Forelimb muscle (tissue), 1 donor: ENCODE results near the gene PPP1R14B. TPM values are rescaled to one million over a fixed set of nuclear protein-coding genes. Genes with fewer than 3 reads are reported as not detected.
A peak's percentile ranks its signal among the peaks of the same experiment; 100 is the strongest.

Experiments used
- DNase-seq: peaks from one replicate; pipeline ENCODE4 v3.0.0-alpha.2; 2013; ENCODE audit warnings: low read depth
- polyA plus RNA-seq: library from polyadenylated mRNA; unstranded; fragments of 120-200 nt; gene quantifications from one replicate; pipeline ENCODE4 v1.2.1, GENCODE V29; 2013; ENCODE audit not compliant: insufficient read length

PPP1R14B gene
- polyA plus RNA-seq, 1 donor = 192 TPM

DNA sequence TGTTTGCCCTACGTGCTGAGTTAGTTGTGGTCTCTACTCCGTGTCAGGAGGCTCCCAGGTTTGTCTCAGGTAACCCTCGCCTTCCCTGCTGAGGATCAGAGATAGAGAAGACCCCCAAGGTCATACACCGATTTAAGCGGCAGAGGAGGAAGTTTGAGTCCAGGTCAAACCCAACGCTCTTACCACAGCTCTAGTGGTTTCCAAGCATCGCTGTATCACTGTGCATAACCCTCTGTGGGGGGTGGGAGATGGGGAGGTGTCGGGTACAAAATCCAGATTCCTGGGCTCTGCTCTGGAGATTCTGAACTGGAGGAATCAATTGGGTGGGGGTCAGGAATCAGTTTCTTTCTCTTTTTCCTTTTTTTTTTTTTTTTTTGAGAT lies 15.8 kb downstream of the PPP1R14B start:
- DNase-seq = no peak

DNA sequence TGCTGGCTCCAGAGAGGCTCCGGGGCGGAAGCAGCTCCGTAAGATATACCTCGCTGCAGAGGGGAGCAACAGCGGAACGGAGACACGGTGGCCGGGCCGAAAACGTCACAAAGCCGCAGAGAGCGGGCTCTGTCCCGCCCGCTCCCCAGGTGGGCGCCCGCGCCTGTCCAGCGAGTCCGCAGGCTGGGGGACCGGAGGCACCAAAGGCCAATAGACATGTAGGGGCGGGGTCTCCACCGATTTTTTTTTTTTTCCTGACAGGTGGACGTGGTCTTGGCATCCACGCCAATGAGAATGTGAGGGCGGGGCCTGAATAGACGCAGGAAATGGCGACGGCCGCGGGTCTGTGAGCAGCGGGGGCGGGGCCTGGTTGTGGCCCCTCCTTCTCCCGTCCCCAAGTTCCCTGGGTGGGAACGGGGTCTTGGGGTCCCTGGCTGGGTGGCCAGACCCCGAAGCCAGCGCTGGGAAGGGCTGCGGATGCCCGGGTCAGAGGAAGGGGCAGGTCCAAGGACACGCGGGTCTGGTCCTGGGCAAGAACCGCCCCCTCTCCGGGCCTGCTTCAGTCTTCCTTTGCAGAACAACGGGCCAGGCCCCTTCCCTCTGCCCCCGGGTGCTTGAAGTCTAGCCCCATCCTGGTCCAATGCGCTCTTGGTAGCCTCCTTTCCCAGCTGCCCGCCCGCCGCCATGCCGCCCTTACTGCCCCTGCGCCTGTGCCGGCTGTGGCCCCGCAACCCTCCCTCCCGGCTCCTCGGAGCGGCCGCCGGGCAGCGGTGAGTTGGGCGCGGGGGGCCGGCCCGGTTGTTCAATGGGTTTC lies 16.4 kb downstream of the PPP1R14B start, which contains the start of gene DNAJC4:
TSS of gene DNAJC4 (plus strand) at position 378 of the 814 bp plus-strand sequence. CDS start at position 685, 307 bp downstream.
- DNase-seq = peak; percentile 67

DNA sequence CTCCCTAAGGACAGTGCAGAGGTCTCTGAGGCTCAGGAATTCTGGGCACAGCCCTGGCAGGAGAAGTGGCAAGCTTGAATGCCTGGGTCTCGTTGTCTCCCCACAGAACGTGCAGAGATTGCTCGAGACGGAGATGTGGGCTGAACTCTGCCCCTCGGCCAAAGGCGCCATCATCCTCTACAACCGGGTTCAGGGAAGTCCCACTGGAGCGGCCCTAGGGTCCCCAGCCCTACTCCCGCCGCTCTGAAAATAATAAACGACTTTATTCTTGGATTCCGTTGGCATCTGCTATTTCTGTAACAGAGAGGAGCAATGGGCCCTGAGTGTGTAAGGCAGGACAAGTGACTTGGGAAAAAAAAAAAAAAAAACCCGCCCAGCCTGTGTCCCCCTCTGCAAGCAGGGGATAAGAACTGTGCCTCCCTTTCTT lies 17.0 kb downstream of the PPP1R14B start:
- no peak for DNase-seq

DNA sequence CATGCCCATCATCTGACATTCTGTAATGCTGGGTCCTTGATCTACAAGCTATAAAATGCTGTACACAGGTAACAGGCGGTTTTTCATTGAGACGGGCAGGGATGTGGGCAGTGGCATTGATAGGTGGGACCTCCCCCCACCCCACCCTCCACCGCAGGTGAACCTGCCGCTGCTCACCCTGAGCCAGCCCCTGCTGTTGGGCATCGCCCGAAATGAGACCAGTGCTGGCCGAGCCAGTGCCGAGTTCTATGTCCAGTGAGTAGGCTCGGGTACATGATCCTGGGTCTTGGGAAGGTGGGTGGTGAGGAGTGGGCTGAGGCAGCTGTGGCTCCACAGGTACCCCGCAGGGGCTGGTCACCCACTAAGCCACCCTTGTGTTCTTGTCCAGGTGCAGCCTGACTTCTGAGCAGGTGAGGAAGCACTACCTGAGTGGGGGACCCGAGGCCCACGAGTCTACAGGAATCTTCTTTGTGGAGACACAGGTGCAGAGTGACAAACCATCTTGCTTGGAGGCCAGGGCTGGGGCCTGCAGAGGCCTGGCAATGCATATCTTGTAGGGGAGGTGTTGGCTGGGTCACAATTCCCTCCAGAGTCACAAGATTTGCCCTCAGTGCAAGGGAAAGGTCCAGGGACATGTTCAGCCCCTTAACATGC lies 17.5 kb downstream of the PPP1R14B start:
- no peak for DNase-seq

DNA sequence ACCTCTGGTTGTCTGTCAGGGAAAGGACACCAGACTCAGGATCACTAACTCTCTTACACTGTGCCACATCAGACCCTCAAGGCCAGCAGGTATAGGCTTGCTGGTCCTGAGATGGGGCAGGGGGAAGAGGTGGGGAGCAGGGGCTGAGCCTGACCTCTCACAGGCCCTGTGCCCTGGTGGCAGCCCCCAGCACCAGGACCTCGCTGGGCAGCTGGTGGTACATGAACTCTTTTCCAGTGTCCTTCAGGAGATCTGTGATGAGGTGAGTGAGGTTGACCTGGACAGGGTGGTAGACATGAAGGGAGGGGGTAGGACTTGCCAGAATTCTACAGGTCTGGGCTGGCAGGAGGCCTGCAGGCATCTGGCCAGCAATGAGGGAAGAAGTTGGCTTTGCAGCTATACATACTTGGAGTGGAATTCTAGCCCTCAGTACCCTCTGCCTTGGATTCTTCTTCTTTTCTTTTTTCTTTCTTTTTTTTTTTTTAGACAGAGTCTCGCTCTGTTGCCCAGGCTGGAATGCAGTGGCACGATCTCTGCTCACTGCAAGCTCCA lies 19.3 kb downstream of the PPP1R14B start:
- DNase-seq = no peak

DNA sequence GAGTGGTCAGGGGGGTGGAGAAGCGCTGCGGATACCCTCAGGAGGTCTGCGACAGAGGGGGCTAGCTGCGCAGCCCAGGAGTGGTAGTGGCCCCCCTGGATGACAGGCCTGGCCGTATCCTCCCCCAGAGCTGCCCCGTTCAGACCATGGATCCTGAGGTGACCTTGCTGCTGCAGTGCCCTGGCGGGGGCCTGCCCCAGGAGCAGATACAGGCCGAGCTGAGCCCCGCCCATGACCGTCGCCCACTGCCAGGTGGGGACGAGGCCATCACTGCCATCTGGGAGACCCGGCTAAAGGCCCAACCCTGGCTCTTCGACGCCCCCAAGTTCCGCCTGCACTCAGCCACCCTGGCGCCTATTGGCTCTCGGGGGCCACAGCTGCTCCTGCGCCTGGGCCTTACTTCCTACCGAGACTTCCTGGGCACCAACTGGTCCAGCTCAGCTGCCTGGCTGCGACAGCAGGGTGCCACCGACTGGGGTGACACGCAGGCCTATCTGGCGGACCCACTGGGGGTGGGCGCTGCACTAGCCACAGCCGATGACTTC lies 20.2 kb downstream of the PPP1R14B start:
- no peak for DNase-seq

DNA sequence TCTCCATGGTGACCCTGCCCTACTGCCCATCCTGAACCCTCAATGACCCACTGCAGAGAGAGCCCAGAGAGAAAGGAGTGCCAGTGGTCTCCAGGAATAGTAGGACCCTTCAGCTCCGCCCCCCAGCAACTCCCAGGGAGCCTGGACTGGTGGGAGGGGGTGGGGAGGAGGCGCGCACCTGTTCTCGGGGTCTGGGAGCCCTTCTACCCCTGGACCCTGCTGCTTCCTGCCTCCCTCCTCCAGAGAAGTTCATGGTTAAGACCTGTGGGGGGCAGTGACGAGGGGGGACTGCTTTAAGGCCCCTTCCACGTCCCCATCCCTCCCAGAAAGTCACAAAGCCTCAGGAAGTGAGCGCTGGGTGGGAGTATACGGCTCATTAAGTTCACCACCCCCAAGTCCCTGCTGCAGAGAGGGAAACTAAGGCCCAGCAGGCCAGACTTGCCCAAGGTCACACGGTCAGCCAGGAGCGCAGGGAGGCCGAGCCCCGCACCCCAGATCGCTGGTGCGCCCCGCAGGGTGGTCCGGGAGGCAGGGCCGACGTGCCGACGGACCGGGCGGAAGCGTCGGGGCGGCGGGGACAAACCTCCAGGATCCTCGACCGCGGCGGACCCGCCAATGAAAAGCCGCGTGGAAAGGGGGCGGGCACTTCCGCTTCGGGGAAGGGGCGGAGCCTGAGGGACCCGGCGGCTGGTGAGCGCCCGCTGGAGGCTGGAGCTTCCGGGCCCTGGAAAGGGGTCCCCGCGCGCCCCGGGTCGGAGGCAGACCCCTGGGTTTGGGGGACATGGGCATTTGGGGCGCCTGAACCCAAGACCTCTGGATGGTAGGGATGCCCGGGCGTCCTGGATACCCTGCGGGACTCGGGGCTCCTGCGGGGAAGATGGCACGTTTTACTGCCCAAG lies 20.9 kb downstream of the PPP1R14B start, which contains the start of the genes NUDT22 and TRPT1:
TSS of gene NUDT22 (plus strand) at position 667 of the 899 bp plus-strand sequence. CDS start 379 bp downstream, outside the sequence.
TSS of gene TRPT1 (minus strand) at position 579 of the 899 bp plus-strand sequence. CDS start at position 253, 326 bp downstream.
- no peak for DNase-seq

DNA sequence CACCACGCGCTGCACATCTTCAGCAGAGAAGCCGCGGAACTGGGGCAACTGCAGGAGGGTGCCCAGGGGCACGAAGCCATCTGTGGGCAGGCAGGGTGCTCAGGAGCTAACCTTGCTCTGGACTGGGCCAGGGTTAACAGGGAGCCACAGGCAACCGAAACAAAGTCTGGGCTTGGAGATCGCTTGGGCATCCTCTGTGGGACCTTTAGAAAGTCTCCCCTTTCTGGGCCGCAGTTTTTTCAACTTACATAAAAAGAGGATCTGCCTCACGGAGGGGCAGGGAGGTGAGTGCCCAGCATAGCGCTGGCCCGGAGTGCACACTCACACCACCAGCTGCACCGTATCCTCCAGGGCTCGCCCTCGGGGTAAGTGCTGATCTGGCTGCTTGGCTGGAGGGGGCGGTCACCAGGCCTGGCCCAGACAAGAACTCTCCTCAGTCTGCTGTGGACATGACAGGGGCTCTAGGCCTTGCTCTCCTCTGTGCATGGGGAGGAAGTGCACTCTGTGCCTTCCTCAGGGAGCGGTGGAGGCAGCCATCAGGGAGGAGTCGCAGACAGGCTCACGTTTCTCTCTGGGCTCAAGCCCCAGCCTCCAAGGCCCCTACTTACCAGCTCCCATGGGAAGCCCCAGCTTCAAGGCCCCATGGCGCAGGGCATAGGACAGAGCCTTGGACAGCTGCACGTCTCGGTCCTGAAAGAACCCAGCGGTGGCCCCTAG lies 21.7 kb downstream of the PPP1R14B start:
- DNase-seq = no peak

DNA sequence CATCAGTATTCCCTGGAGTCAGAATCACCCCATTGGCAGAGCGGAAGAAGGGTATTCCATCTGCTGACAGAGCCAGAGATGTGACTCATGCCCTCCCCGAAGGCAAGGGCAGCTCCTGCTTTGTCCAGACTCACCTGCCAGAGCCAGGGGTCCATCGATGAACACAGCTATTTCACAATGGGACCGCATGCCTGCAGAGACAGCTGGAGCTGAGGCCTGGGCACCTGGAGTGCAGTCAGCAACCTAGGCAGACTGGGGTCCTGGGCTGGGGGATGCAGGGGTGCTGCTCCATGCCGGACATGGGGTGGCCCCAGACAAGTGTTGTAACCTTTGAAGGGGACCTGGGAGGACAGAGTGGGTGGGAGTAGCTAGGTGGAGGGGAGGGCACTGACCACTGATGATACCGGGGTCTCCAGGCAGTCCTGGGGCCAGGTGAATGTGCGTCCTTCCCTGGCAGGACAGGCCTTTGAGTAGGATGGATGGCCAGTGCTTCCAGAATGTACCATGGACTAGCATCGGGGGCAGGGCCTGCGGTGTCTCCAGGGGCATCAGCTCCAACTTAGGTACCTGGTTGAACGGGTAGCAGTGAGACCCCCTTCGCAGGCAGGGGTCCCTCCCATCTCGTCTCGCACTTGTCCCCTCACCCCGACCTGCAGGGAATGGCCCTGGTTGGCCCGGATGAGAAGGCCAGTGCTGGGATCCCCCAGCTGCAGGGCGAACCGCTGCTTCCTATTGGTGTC lies 22.4 kb downstream of the PPP1R14B start:
- no peak for DNase-seq

DNA sequence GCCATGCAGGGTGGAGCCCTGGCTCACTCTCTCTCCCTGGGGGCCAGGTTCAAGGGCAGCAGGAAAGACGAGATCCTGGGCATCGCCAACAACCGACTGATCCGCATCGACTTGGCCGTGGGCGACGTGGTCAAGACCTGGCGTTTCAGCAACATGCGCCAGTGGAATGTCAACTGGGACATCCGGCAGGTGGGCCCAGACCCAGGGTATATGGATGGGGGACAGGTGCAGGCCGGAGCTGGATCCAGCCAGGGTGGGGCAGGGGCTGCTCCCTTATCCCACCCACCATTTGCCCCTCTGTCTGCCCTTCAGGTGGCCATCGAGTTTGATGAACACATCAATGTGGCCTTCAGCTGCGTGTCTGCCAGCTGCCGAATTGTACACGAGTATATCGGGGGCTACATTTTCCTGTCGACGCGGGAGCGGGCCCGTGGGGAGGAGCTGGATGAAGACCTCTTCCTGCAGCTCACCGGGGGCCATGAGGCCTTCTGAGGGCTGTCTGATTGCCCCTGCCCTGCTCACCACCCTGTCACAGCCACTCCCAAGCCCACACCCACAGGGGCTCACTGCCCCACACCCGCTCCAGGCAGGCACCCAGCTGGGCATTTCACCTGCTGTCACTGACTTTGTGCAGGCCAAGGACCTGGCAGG lies 23.6 kb downstream of the PPP1R14B start:
- no peak for DNase-seq

DNA sequence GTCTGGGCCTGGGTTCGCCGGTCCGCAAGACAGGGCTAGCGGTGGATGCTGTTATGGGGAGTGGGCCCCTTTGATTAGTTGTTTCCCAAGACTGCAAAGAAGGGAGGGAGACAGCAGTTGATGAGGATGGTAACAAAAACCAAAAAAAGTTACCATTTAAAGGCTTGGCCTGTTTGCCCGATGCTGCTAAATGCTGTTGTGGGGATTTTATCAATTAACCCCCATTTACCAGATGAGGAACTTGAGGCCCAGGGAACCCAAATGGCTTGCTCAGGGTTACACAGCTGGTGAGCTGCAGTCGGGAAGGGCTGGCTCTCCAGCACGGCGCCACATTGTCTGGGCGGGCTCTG lies 24.1 kb downstream of the PPP1R14B start:
- DNase-seq = no peak

DNA sequence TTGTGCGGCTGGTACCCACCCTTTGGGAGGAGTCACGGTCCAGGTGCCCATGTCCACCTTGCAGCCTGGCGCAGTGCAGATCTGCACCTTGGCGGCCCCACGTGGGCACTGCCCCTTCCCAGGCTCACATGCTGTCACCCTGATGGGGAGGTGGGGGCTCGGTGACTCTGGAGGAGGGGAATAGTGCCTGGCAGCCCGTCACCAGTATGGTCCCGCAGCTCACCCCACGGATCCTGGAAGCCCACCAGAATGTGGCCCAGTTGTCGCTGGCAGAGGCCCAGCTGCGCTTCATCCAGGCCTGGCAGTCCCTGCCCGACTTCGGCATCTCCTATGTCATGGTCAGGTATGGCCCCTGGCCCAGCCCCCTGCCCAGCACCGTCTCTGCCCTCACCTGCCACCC lies 25.9 kb downstream of the PPP1R14B start:
- DNase-seq = no peak

DNA sequence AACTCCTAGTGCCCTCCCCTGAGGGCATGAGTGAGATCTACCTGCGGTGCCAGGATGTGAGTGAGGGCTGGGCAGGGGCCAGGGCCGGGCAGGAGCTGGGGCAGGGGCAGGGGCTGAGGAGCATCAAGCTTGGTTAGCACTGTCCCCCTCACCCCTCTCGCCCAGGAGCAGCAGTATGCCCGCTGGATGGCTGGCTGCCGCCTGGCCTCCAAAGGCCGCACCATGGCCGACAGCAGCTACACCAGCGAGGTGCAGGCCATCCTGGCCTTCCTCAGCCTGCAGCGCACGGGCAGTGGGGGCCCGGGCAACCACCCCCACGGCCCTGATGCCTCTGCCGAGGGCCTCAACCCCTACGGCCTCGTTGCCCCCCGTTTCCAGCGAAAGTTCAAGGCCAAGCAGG lies 26.5 kb downstream of the PPP1R14B start:
- DNase-seq = no peak

DNA sequence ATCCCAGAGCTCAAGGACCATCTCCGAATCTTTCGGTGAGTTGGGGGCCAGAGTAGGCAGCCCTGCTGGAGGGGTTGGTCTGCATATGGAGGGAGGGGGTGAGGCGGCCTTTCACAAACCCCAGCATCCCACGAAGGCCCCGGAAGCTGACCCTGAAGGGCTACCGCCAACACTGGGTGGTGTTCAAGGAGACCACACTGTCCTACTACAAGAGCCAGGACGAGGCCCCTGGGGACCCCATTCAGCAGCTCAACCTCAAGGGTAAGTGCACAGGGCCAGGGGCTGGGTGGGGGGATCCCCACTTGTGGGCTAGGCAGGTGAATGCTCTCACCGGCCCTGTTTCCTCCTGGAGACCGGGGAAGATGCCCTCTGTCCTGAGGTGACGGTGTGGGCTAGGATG lies 27.0 kb downstream of the PPP1R14B start:
- no peak for DNase-seq

DNA sequence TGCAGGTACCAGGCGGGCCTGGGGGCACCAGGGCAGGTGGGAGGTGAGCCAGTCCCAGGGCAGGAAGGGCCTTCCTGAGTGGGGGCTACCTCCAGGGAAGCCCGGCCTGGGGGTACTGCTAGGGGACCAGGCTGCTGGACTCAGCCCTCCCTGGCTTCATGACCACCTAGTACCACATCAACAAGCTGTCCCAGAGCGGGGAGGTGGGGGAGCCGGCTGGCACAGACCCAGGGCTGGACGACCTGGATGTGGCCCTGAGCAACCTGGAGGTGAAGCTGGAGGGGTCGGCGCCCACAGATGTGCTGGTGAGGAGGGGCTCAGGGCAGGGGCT lies 27.4 kb downstream of the PPP1R14B start:
- DNase-seq = no peak

DNA sequence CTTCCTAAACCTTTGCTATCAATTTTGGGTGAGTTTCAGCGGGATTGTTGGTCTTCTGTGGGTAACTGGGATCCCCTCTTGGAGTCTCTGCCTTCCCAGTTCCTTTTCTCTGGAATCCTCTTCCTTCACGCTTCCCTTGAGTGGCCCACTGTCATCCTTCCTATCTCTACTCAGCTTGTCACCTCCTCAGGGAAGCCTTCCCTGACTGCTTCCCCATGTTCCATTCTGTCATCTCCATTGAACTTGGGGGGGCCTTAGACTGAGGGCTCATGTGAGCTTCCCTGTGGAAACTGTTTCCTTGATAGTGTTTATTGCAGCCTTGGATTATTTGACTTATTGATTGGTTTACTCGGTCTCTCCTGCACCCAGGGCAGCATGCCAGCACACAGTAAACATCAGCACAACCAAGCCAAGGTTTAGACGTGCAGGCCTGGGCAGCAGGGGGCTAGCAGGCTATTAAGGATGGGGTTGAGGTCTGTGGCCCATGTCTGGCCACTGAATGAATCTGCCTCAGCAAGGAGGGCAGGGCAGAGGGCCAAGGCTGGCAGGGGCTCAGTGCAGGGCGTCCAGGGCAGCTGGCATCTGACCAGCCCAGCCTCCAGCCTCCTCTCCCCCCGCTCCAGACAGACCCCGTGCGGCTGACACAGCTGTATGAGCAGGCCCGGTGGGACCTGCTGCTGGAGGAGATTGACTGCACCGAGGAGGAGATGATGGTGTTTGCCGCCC lies 28.0 kb downstream of the PPP1R14B start:
- no peak for DNase-seq

DNA sequence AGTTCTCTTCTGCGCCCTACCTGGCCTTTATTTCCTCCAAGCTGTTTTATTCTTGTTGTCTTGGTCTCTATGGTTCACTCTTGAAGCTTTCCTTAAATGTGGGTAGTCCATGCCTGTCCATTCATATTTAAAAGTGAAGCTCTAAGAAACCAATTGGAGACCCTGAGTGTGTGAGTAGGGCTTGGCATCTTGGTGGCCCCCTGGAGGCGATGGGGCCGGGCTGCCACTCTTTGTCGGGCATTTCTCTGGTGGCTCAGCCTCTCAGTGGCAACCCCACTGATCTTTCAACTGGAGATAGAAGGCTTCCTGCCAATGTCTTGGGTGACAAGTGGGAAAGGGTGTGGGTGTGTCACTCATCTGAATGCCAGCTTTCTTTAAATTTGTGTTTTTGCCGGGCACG lies 29.9 kb downstream of the PPP1R14B start:
- no peak for DNase-seq

DNA sequence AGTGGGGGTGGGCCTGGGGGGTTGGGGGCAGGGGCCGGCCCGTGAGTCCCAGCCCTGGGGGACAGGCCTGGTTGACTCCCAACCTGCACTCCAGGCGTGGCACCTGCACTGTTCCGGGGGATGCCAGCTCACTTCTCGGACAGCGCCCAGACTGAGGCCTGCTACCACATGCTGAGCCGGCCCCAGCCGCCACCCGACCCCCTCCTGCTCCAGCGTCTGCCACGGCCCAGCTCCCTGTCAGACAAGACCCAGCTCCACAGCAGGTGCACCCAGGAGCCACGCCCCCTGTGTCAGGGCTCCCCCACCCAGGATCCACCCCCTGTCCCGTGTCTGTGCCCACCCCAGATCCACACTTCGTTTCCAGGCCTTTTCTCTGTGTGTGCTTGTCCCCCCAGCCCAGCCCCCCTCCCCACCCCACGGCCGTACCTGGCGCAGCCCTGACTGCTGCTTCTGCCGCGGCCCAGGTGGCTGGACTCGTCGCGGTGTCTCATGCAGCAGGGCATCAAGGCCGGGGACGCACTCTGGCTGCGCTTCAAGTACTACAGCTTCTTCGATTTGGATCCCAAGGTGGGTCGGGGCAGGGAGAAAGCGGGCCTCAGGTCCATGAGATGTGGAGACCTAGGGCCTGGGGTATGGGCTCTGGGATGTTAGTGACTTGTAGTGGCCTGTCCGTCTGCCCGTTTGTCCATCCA lies 35.4 kb downstream of the PPP1R14B start:
- no peak for DNase-seq
